Pancreas (tissue), 10 donors: ENCODE measurements around the gene ZNF648. TPM values are rescaled to one million over a fixed set of nuclear protein-coding genes. Genes with fewer than 3 reads are reported as not detected.

Experiments used
- ATAC-seq, 4 donors: fragments of 200-7000 bp; cut with Tn5 transposase; one replicate each; pipeline versions ENCODE4 v1.8.0 to v1.9.1; 2020; ENCODE audit warnings: mild to moderate bottlenecking in 4 of 4, moderate library complexity in 4 of 4
- DNase-seq, 6 donors: peaks; one replicate each; pipeline ENCODE4 v3.0.0-alpha.2; 2020
- FAIRE-seq: peaks from 2 replicates; lab custom pipeline; 2012; peaks lifted over from hg19 to GRCh38; lab: Jason Lieb, UNC
- H3K27ac ChIP-seq, 4 donors: fragments of 200-600 bp; sonication (generic); 1 replicate in 3 of 4; 2 replicates in 1 of 4; pipeline versions ENCODE4 v1.5.0 to v1.8.0; 2020
- H3K27me3 ChIP-seq, 4 donors: fragments of 200-600 bp; one replicate each; pipeline ENCODE4 v1.8.0; 2021
- H3K36me3 ChIP-seq, 3 donors: fragments of 200-600 bp; sonication (generic) in 1 of 3; one replicate each; pipeline versions ENCODE4 v1.5.0 to v1.8.0; 2020 to 2021
- H3K4me1 ChIP-seq, 3 donors: fragments of 200-600 bp; one replicate each; pipeline ENCODE4 v1.8.0; 2021
- H3K4me3 ChIP-seq, 4 donors: fragments of 200-600 bp; sonication (generic) in 2 of 4; one replicate each; pipeline versions ENCODE4 v1.5.0 to v1.8.0; 2020 to 2021
- H3K9me3 ChIP-seq, 4 donors: fragments of 200-600 bp; one replicate each; pipeline ENCODE4 v1.8.0; 2021
- WGBS, 2 donors: extraction: QIAGEN DNeasy Blood & Tissue Kit; methylation state at CpG; one replicate each; pipeline ENCODE4 v1.1.7; 2013; 5-methylcytosine and 5-hydroxymethylcytosine counted together
- intact Hi-C, 3 donors: fragments of 100-400 bp; cut with DNase I; formaldehyde crosslinking; loops; one replicate each; pipeline versions ENCODE4 v1.11.1 to v1.14.2; 2022
- polyA plus RNA-seq, 2 donors: library from polyadenylated mRNA; stranded (reverse); fragments of 200-250 nt; gene quantifications; one replicate each; pipeline ENCODE4 v1.2.3, GENCODE V29; 2013
- total RNA-seq, 6 donors: library from RNA; stranded (reverse); fragmentation: NEBNext Ultra II Directional in 4 of 6; extraction: Animal tissue kit (Norgen Biotek cat#: 25700) in 4 of 6; gene quantifications; one replicate each; pipeline versions ENCODE4 v1.2.1 to v1.2.4, GENCODE V29; 2021 to 2023
- TF ChIP-seq, protein P1 (sequence below), 4 donors: fragments of 200-600 bp; sonication (generic) in 3 of 4; IDR thresholded peaks; one replicate each; pipeline versions ENCODE4 v1.5.0 to v1.8.0; 2021; ENCODE audit warnings: antibody characterized with exemption in 4 of 4
- donor health status: healthy with polysubstance abuse.
- donor health status: DM: no; HTN: no; CAD: no; lungs with moderate emphysema.
- donor health status: DM: no; HTN: no; CAD: no.
- donor health status: control.
- donor health status: control.
- donor health status: Bipolar disorder and iron deficiency.
- donor health status: DM: yes; HTN: yes; CAD: no.
- donor health status: DM: no; HTN: no; CAD: no.
- donor health status: DM: no; HTN: no; CAD: no.
- donor health status: DM: yes; HTN: yes; CAD: no.

Gene ZNF648
- total and polyA plus RNA-seq, 8 donors: 0.09 to 0.32 (median 0.17) TPM; not detected in 4

DNA sequence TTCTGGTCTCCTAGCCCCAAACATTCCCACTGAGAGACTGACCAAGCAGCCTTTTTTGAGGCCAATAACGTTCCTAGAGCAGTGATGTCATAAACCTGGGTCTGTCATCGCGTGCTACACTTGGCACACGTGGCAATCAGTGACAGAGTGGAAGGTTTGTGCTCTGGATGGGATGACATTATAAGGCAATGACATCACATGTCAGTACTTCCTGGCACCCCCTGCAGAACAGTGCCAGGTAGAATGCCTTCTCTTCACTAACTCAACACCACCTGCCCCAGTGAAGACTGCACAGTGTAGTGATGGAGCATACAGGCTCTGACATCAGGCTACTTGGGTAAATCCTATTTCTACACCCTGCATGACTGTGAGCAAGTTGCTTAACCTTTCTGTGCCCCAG lies 5.4 kb upstream of the ZNF648 start:
- no peak for DNase-seq
- no peak overlapping the region for H3K4me3 ChIP-seq
- H3K36me3 ChIP-seq: no peaks in the 10 kb centered on the region
- no peaks in the 10 kb centered on the region for H3K4me1 ChIP-seq
- FAIRE-seq: no peak
- no peaks in the 10 kb centered on the region for H3K27me3 ChIP-seq
- 71 to 73% methylated on average over 4 of the region's 4 CpGs for WGBS, 2 donors
- H3K27ac ChIP-seq: no peak overlapping the region
- TF ChIP-seq, protein P1, sequence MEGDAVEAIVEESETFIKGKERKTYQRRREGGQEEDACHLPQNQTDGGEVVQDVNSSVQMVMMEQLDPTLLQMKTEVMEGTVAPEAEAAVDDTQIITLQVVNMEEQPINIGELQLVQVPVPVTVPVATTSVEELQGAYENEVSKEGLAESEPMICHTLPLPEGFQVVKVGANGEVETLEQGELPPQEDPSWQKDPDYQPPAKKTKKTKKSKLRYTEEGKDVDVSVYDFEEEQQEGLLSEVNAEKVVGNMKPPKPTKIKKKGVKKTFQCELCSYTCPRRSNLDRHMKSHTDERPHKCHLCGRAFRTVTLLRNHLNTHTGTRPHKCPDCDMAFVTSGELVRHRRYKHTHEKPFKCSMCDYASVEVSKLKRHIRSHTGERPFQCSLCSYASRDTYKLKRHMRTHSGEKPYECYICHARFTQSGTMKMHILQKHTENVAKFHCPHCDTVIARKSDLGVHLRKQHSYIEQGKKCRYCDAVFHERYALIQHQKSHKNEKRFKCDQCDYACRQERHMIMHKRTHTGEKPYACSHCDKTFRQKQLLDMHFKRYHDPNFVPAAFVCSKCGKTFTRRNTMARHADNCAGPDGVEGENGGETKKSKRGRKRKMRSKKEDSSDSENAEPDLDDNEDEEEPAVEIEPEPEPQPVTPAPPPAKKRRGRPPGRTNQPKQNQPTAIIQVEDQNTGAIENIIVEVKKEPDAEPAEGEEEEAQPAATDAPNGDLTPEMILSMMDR (IDR thresholded peaks at IDR 0.05): no peak
- H3K9me3 ChIP-seq: no peaks in the 10 kb centered on the region
- ATAC-seq: no peak
- intact Hi-C loops: loop anchor here in 1 of 3 donors (10.0 kb wide), 1 partner anchor 582 kb away; the partner anchor contains the start of gene CACNA1E

DNA sequence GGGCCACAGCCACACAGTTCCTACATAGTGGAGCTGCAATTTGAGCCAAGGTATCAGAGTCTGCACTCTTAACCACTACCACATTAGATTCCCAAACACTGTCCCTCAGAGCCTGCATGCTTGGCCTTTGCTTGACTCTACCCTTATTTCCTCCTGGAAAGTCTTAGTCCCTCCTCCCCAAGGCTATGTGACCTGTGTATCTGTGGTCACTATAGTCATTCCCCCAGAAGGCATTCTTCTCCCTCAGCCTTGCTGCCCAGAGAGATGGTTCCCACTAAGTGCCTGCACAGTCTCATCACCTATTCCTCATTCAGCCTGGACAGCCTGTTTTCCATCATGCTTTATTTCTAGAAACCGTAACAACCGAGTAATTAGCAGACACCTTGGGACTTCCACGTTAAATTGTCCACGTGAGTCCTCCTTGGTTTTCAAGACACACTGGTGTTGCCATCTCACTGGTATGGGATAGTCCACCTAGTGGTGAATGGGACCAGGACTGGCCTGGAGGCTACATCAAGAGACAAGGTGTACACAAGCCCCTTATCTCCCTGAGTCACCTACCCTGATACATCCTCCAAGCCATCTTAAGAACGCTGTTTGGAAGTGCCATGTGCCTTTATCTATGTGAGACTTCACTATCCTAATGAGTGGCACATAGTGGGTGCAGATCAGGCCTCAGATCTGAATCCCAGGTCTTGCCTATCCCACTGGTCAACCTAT lies 3.8 kb upstream of the ZNF648 start:
- WGBS, 2 donors: 81 to 90% methylated on average over 5 of the region's 5 CpGs
- ATAC-seq: no peak
- H3K9me3 ChIP-seq: no peaks in the 10 kb centered on the region
- TF ChIP-seq, protein P1 (IDR thresholded peaks at IDR 0.05): no peak
- H3K36me3 ChIP-seq: no peaks in the 10 kb centered on the region
- DNase-seq: no peak
- H3K4me1 ChIP-seq: no peaks in the 10 kb centered on the region
- no peak for FAIRE-seq
- intact Hi-C loops: loop anchor here in 1 of 3 donors (10.0 kb wide), 1 partner anchor 580 kb away; the partner anchor contains the start of gene CACNA1E
- H3K4me3 ChIP-seq: no peak overlapping the region
- no peak overlapping the region for H3K27ac ChIP-seq
- H3K27me3 ChIP-seq: no peaks in the 10 kb centered on the region

DNA sequence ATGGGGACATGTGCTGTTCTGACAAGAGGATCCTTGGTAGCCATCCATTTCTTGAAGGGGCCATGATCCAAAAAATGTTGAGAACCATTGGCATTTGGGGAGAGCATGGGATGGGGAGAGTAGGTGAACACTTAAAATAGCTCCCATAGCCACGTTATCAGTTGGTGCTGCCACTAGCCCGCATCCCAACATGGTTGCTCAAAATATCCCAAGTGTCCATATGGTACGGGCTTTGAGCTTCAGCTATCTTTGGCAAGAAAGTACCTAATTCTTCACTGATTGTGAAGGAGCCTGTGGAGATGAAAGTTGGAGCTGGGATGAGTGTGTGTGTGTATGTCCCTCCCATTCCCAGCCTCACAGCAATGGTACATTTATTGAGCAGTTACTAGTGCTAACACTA lies 3.1 kb upstream of the ZNF648 start:
- H3K36me3 ChIP-seq: no peaks in the 10 kb centered on the region
- no peak for DNase-seq
- H3K4me3 ChIP-seq: no peak overlapping the region
- WGBS, 2 donors: 82 to 83% methylated on average over 3 of the region's 3 CpGs
- H3K27me3 ChIP-seq: no peaks in the 10 kb centered on the region
- no peak overlapping the region for H3K27ac ChIP-seq
- H3K9me3 ChIP-seq: no peaks in the 10 kb centered on the region
- intact Hi-C loops: loop anchor here in 1 of 3 donors (10.0 kb wide), 1 partner anchor 580 kb away; the partner anchor contains the start of gene CACNA1E
- no peak for ATAC-seq
- no peak for FAIRE-seq
- H3K4me1 ChIP-seq: no peaks in the 10 kb centered on the region
- TF ChIP-seq, protein P1 (IDR thresholded peaks at IDR 0.05): no peak

DNA sequence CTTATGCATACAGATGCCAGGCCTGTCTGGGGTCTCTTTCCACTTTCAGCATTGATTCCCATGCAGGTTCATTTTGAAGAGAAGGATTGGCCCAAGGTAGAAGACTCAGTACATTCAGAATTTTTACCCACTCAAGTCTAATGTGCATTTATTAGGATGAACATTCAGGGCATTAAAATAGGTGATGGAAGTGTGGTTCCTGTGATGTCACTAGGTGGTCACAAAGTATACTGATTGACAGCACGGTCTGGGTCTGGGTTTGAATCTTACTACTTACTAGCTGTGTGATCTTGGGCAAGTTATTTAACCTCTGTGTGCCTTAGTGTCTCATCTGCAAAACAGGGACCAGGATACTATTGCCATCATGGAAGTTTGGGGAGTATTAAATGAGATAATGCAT lies 711 bp upstream of the ZNF648 start:
- no peak for ATAC-seq
- WGBS, 2 donors: 65 to 68% methylated on average over 1 of the region's 1 CpG
- H3K36me3 ChIP-seq: no peaks in the 10 kb centered on the region
- H3K27ac ChIP-seq: no peak overlapping the region
- TF ChIP-seq, protein P1 (IDR thresholded peaks at IDR 0.05): no peak
- intact Hi-C loops: loop anchor here in 1 of 3 donors (10.0 kb wide), 1 partner anchor 577 kb away; the partner anchor contains the start of gene CACNA1E
- DNase-seq: no peak
- no peaks in the 10 kb centered on the region for H3K9me3 ChIP-seq
- H3K4me1 ChIP-seq: no peaks in the 10 kb centered on the region
- H3K27me3 ChIP-seq: no peaks in the 10 kb centered on the region
- H3K4me3 ChIP-seq: no peak overlapping the region
- no peak for FAIRE-seq

DNA sequence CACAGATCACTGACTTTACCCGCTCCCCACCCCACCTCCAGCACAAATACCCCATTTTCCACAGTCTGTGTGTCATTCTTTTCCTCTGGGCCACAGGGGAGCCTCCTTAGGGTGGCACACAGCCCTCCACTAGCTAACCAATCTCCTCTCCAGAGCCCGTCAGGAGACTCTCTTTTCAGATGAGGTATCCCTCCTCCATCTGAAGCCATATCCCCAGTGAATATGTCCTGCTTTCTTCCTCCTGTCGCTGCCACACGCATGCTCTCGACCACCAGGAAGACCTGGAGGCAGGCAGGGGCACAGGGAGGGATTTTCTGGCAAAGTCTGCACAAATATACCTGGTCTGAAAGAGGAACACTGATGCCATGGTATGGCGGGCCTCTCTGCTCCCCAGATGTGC lies 635 bp downstream of the ZNF648 start:
- 62 to 72% methylated on average over 6 of the region's 6 CpGs for WGBS, 2 donors
- H3K27me3 ChIP-seq: no peaks in the 10 kb centered on the region
- H3K9me3 ChIP-seq: no peaks in the 10 kb centered on the region
- no peak overlapping the region for H3K27ac ChIP-seq
- H3K4me3 ChIP-seq: no peak overlapping the region
- H3K4me1 ChIP-seq: no peaks in the 10 kb centered on the region
- TF ChIP-seq, protein P1 (IDR thresholded peaks at IDR 0.05): no peak
- H3K36me3 ChIP-seq: no peaks in the 10 kb centered on the region
- DNase-seq (no peak), ATAC-seq (no peak), FAIRE-seq (no peak)
- intact Hi-C loops: loop anchor here in 1 of 3 donors (10.0 kb wide), 1 partner anchor 576 kb away; the partner anchor contains the start of gene CACNA1E
